Keratinocyte (primary cell): Measurements from ENCODE around the gene C11orf68. TPM values are rescaled to one million over a fixed set of nuclear protein-coding genes. Genes with fewer than 3 reads are reported as not detected.
A peak's percentile ranks its signal among the peaks of the same experiment; 100 is the strongest.

Experiments
- DNase-seq: peaks from one replicate; pipeline ENCODE4 v3.0.0-alpha.2; 2011; ENCODE audit warnings: low read depth, missing footprints, low spot score
- FAIRE-seq: peaks from 2 replicates; lab custom pipeline; 2011; peaks lifted over from hg19 to GRCh38; lab: Jason Lieb, UNC
- H2AFZ ChIP-seq: 2 replicates; pipeline ENCODE4 v1.6.0; 2012; ENCODE audit warnings: low read length, control low read depth, inconsistent platforms; ENCODE audit not compliant: control insufficient read depth
- H3K27ac ChIP-seq: 2 replicates; pipeline ENCODE4 v1.5.1; 2011; ENCODE audit warnings: low read length; ENCODE audit not compliant: control insufficient read depth, insufficient read depth
- H3K27me3 ChIP-seq: 3 replicates; pipeline ENCODE4 v1.6.0; 2011; ENCODE audit warnings: low read length; ENCODE audit not compliant: control insufficient read depth, insufficient read depth; ENCODE audit errors: extremely low read depth
- H3K36me3 ChIP-seq, 2 experiments: 2 replicates in 1 of 2; 3 replicates in 1 of 2; pipeline ENCODE4 v1.5.1; 2011; ENCODE audit warnings: low read length in 2 of 2, mild to moderate bottlenecking in 1 of 2; ENCODE audit not compliant: control insufficient read depth in 2 of 2, insufficient read depth in 2 of 2; ENCODE audit errors: extremely low read depth in 1 of 2
- H3K4me1 ChIP-seq: 3 replicates; pipeline ENCODE4 v1.5.1; 2011; ENCODE audit warnings: low read length; ENCODE audit not compliant: control insufficient read depth, insufficient read depth; ENCODE audit errors: extremely low read depth
- H3K4me2 ChIP-seq: 3 replicates; pipeline ENCODE4 v1.6.0; 2011; ENCODE audit warnings: low read depth, low read length; ENCODE audit not compliant: control insufficient read depth, insufficient read depth; ENCODE audit errors: extremely low read depth
- H3K4me3 ChIP-seq, 3 experiments: fragments of 200-600 bp in 1 of 3; sonication (generic) in 1 of 3; 2 replicates in 2 of 3; 3 replicates in 1 of 3; pipeline ENCODE4 v1.5.1; 2011 to 2016; ENCODE audit warnings: low read length in 3 of 3, mild to moderate bottlenecking in 3 of 3, control low read depth in 2 of 3, inconsistent platforms in 1 of 3, low read depth in 1 of 3, mixed read lengths in 1 of 3, mixed run types in 1 of 3, moderate library complexity in 1 of 3; ENCODE audit not compliant: control insufficient read depth in 2 of 3, insufficient read depth in 2 of 3; ENCODE audit errors: extremely low read depth in 1 of 3
- H3K79me2 ChIP-seq: 2 replicates; pipeline ENCODE4 v1.6.0; 2012; ENCODE audit warnings: low read length; ENCODE audit not compliant: control insufficient read depth, insufficient read depth
- H3K9ac ChIP-seq: 3 replicates; pipeline ENCODE4 v1.6.0; 2011; ENCODE audit warnings: low read length; ENCODE audit not compliant: control insufficient read depth, insufficient read depth; ENCODE audit errors: extremely low read depth
- H3K9me1 ChIP-seq: 3 replicates; pipeline ENCODE4 v1.6.0; 2011; ENCODE audit warnings: low read length; ENCODE audit not compliant: control insufficient read depth, insufficient read depth; ENCODE audit errors: extremely low read depth
- H3K9me3 ChIP-seq: 2 replicates; pipeline ENCODE4 v1.5.1; 2012; ENCODE audit warnings: low read depth, low read length; ENCODE audit not compliant: control insufficient read depth
- H4K20me1 ChIP-seq: 3 replicates; pipeline ENCODE4 v1.6.0; 2011; ENCODE audit warnings: low read length; ENCODE audit not compliant: control insufficient read depth, insufficient read depth; ENCODE audit errors: extremely low read depth
- EZH2 ChIP-seq: IDR thresholded peaks from one replicate; pipeline ENCODE4 v1.6.1; 2012; ENCODE audit warnings: inconsistent platforms, mild to moderate bottlenecking, low read length, moderate library complexity
- dilution Hi-C: fragments of 300-500 bp; cut with MboI; formaldehyde crosslinking; loops from one replicate; pipeline ENCODE4 v1.7.0; 2020; ENCODE audit warnings: low sequenced_read_pairs; ENCODE audit not compliant: extremely low pct_ligation_motif_present
- polyA plus RNA-seq, 5 experiments: library from polyadenylated mRNA; depleted of rRNA in 3 of 5; stranded (reverse) in 3 of 5; stranded (forward) in 1 of 5; unstranded in 1 of 5; fragments of >200 nt; gene quantifications; 1 replicate in 1 of 5; 2 replicates in 3 of 5; 3 replicates in 1 of 5; pipeline versions ENCODE4 v1.2.1 to v1.2.3, GENCODE V29; 2011 to 2012; ENCODE audit warnings: missing spikeins in 2 of 5, low read depth in 1 of 5, low replicate concordance in 1 of 5
- TF ChIP-seq, protein P1 (sequence below), 3 experiments: IDR thresholded peaks in 1 of 3; conservative IDR thresholded peaks in 1 of 3; optimal IDR thresholded peaks in 1 of 3; 2 replicates in 2 of 3; 3 replicates in 1 of 3; pipeline versions ENCODE3 to v1.5.1; 2011; ENCODE audit warnings: low read length in 3 of 3, mild to moderate bottlenecking in 3 of 3, moderate library complexity in 2 of 3, control low read depth in 1 of 3, inconsistent platforms in 1 of 3; ENCODE audit not compliant: insufficient read depth in 2 of 3; ENCODE audit errors: extremely low read depth in 1 of 3

Gene C11orf68
- polyA plus RNA-seq, 1 donor (not counting 4 experiments of a cell fraction or from before 2014, with no cell fraction given): 18.4 TPM

DNA sequence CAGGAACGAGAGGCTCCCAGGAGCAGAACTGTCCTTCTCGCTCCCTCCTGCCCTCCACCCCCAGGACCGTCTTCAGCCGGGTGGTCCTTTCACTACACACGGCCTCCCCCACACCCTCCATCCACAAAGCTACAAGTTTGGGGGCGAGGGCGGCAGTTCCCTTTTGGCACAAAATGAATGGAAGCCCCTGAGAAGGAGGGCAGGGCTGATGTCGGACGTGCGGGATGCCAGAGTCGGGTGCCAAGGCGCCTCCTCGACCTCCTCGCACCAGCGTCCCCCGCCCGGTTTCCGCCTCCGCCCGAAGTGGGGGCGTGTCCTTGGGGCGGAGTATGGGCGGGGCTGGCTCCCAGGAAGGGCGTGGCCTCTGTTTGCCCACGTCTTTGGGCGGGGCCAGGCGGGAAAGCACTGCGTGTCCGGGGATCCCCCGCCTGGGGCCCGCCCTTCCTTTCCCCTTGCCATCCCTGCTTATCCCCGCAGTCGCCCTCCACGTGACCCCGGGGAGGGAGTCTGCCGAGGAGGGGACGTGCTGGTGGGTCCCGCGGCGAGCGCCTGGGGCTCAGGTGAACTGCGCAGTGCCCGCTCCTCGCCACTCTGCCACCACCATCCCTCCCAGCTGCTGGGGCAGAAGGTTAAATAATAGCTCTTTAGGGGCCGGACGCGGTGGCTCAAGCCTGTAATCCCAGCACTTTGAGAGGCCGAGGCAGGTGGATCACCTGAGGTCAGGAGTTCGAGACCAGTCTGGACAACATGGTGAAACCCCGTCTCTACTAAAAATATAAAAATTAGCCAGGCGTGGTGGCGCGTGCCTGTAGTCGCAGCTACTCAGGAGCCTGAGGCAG, 45.3 kb downstream of the C11orf68 start:
- H3K9me1 ChIP-seq: no peaks in the 10 kb centered on the region
- H3K27ac ChIP-seq: peak overlapping the region; percentile 36
- TF ChIP-seq, protein P1, sequence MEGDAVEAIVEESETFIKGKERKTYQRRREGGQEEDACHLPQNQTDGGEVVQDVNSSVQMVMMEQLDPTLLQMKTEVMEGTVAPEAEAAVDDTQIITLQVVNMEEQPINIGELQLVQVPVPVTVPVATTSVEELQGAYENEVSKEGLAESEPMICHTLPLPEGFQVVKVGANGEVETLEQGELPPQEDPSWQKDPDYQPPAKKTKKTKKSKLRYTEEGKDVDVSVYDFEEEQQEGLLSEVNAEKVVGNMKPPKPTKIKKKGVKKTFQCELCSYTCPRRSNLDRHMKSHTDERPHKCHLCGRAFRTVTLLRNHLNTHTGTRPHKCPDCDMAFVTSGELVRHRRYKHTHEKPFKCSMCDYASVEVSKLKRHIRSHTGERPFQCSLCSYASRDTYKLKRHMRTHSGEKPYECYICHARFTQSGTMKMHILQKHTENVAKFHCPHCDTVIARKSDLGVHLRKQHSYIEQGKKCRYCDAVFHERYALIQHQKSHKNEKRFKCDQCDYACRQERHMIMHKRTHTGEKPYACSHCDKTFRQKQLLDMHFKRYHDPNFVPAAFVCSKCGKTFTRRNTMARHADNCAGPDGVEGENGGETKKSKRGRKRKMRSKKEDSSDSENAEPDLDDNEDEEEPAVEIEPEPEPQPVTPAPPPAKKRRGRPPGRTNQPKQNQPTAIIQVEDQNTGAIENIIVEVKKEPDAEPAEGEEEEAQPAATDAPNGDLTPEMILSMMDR (optimal IDR thresholded peaks at IDR 0.05 in 1 of 3, IDR thresholded peaks at IDR 0.05 in 1 of 3, conservative IDR thresholded peaks at IDR 0.05 in 1 of 3; ENCODE audit: extremely low read depth in 1 of 3, insufficient read depth in 2 of 3, low read length in 3 of 3): no peak
- TF ChIP-seq EZH2: no peak
- H3K79me2 ChIP-seq: no peaks in the 10 kb centered on the region
- H4K20me1 ChIP-seq: no peaks in the 10 kb centered on the region
- dilution Hi-C loops: no loop called here
- H3K4me2 ChIP-seq: peak overlapping the region; percentile 89
- H3K9ac ChIP-seq: peak overlapping the region; percentile 72
- H3K36me3 ChIP-seq: no peaks in the 10 kb centered on the region
- no peaks in the 10 kb centered on the region for H3K27me3 ChIP-seq
- no peaks in the 10 kb centered on the region for H3K4me1 ChIP-seq
- peak overlapping the region; percentile 46 to 66 (median 66) for H3K4me3 ChIP-seq
- DNase-seq (no peak), FAIRE-seq (no peak)
- H3K9me3 ChIP-seq: no peaks in the 10 kb centered on the region
- peak overlapping the region; percentile 84 for H2AFZ ChIP-seq

DNA sequence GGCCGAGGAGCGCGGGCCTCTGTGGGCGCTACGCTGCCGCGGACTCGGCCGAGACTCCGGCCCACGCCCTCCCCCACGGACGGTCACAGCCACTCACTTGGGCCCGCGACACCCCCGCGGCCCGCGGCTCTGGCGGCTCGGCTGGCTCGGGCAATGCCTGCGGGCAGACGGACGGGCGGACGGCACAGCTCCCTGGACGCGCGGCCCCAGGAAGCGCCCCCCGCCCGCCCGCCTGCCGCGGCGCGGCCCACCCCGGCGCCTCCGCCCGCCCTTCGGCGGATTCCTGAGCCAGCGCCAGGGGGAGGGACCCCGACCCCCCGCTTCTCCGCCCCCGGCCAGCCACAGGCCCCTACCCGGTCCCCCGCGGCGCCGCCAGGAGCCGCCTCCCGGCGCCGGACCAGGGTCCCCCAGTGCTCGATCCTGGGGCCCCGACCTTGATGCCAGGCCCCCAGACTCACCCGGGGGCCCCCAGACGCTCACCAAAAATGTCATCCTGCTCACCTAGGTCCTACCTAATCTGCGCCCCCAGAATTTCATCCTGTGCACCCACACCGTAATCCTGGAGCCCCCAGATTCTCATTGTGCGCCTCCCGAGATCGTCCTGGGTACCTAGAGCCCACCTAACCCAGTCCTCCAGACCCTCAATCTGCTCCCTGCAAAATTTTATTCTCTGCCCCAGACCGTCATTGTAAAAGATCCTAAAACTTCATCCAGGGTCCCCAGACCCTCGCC, 46.1 kb downstream of the C11orf68 start, which contains the start of gene EFEMP2:
Gene EFEMP2 (minus strand): TSS at position 215 of the 732 bp plus-strand sequence. CDS start 446 bp downstream, outside the sequence.
- no peak for TF ChIP-seq EZH2
- TF ChIP-seq, protein P1 (optimal IDR thresholded peaks at IDR 0.05 in 1 of 3, IDR thresholded peaks at IDR 0.05 in 1 of 3, conservative IDR thresholded peaks at IDR 0.05 in 1 of 3; ENCODE audit: extremely low read depth in 1 of 3, insufficient read depth in 2 of 3, low read length in 3 of 3): no peak
- DNase-seq (no peak), FAIRE-seq (no peak)
- Histone ChIP-seq H3K4me3 (peak within 1 kb of the TSS; percentile 46 to 66 (median 66)), H3K36me3 (peaks cover 0 to 7% of the 10 kb centered on the region in 2 experiments), H3K4me2 (peak within 1 kb of the TSS; percentile 89), H3K9ac (peak within 1 kb of the TSS; percentile 72), H3K27ac (peak within 1 kb of the TSS; percentile 36), H3K27me3 (no peaks in the 10 kb centered on the region), H4K20me1 (no peaks in the 10 kb centered on the region), H3K9me3 (no peaks in the 10 kb centered on the region), H2AFZ (peak within 1 kb of the TSS; percentile 84), H3K79me2 (no peaks in the 10 kb centered on the region), H3K9me1 (no peaks in the 10 kb centered on the region), H3K4me1 (no peaks in the 10 kb centered on the region)
- dilution Hi-C loops: no loop called here
